ENCODE results near the gene AP3B2. TPM values are rescaled to one million over a fixed set of nuclear protein-coding genes. Genes with fewer than 3 reads are reported as not detected.

AP3B2 gene
- 1 to 10 TPM in 1 of 2 donors, under 1 TPM in 1; 0.18 to 1.4 TPM for total RNA-seq

DNA sequence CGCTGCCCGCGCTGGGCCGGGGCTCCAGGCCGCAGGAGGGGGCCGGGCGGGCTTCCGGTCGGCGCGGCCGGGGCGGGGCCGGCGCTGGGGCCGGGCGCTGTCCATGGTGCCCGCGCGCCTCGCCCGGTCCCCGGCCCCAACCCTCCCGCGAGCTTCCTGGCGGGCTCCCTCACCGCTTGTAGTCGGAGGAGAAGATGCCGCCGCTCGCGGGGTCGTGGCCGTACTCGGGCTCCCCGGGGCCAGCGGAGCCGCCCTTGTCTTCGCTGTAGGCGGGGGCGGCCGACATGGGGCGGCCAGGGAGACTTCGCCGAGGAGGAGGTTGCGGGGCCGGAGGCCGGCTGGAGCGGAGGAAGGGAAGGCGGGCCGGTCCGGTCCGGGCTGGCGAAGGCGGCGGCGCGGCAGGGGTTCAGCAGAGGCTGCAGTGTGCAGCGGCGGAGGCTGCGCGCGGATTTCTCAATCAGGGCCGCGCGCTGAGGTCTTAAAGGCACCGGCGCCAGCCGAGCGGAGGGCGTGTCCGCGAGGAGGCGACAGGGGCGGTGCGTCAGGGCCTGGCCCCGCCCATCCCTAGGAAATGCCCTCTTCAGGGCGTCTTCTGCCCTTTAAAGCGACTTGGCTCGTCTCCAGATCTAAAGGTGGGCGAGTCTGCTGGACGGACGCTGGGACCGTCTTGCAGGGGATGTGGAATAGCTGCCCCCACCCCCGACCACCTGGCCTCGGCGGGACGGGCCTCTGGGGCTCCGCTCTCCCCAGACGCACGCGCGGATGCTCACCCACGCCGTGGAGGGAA lies at the start of gene AP3B2:
TSS of gene AP3B2 (minus strand) at position 455 of the 787 bp plus-strand sequence. CDS start at position 286, 169 bp downstream.
- Mint-ChIP-seq H3K9me3 (no peaks in the 10 kb centered on the region), H3K36me3 (no peaks in the 10 kb centered on the region), H3K27ac (no peak within 1 kb of the TSS)
- ATAC-seq (peak; percentile 92 to 95), DNase-seq (ENCODE audit: low spot score in 2 of 2) (peak; percentile 74 to 77)

DNA sequence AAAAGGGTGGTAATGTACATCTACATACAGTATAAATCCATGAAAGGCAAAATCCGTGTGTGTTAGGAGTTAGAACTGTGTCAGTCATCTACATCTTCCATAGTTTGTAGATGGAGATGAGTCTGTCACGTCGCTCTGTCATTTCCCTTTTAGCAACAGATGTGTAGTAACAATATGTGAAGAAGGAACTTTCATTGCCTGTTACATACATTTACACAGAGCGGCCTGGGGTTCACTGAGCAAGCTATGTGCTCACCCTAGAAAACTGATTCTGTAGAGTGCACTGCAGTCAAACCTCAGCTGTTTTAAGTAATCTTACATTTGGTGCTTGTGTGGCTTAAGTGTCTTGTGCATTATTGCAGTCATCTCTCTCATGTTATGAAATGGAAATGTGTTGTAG lies 41.6 kb upstream of the AP3B2 start:
- no peaks in the 10 kb centered on the region for H3K9me3 Mint-ChIP-seq
- ATAC-seq, result no peak
- peaks cover 30 to 40% of the 10 kb centered on the region in 2 donors for H3K36me3 Mint-ChIP-seq
- no peak for DNase-seq (ENCODE audit: low spot score in 2 of 2)
- H3K27ac Mint-ChIP-seq, result peak overlapping the region; percentile 96 to 98

DNA sequence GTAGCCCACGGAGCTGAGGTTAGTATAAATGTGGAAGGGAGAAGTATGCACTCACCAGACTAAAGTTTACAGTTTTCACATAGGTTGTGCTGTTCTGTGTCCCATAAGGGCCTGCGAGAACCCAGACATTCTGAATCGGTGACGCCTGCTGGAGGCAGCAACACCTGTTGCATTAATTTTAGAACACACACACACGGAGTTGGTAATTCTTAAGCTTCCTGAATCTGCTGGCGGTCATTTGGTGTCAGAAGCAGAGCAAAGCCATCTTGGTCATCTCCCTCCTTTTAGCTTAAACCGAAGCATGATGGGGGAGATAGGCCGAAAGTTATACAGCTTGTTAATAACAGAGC lies 41.1 kb upstream of the AP3B2 start:
- Mint-ChIP-seq H3K9me3 (no peaks in the 10 kb centered on the region), H3K27ac (peak overlapping the region; percentile 96 to 98), H3K36me3 (peaks cover 27 to 40% of the 10 kb centered on the region in 2 donors)
- DNase-seq (ENCODE audit: low spot score in 2 of 2) (no peak), ATAC-seq (peak; percentile 2 to 37)

DNA sequence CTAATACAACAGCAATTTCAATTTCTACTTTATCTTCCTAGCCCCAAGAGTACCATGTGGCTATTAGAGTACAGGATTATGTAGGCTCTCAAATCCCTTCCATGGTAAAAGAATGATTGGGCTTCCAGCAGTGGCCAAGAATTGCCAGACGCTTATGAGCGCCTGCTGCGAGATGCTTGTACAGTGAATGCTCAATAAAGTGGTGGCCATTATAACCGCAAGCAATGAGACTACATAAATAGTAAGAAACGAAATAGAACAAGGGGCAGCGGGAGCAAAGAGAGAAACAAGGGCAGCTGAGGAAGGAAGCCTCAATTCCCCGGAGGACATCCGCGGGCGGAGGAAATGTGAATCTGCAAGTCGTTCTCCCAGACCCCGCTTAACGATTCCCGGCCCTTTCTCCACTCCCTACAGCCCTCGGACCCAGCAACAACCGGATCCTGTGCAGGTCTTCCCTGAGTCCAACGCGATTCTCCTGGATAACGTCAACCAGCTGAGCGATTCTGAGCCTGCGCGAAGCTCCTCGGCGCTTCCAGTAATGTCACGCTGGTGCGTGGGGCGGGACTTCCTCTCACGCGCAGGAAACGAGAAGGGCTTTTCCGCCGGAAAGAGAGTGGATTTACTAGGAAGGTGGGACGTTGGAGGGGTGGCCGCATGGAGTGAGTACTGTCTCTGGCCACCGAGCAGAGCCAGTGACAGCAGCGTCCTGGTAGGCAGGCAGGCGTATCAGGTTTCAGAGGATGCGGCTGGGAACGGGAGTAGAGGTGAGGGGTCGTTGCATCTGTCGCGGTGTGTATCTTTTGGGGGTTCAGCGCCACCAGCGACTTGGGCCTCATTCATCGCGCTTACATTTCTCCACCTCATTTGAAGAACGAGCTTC lies 40.5 kb upstream of the AP3B2 start:
- DNase-seq (ENCODE audit: low spot score in 2 of 2) (peak; percentile 78 to 89), ATAC-seq (peak; percentile 98)
- Mint-ChIP-seq H3K27ac (peak overlapping the region; percentile 96 to 98), H3K9me3 (no peaks in the 10 kb centered on the region), H3K36me3 (peaks cover 25 to 38% of the 10 kb centered on the region in 2 donors)

GRCh38 chr15:82748315-82748714 lies 38.6 kb upstream of the AP3B2 start:
- peaks cover 24% of the 10 kb centered on the region in 2 donors for H3K36me3 Mint-ChIP-seq
- no peak overlapping the region for H3K27ac Mint-ChIP-seq
- ATAC-seq (no peak), DNase-seq (ENCODE audit: low spot score in 2 of 2) (no peak)
- no peaks in the 10 kb centered on the region for H3K9me3 Mint-ChIP-seq

DNA sequence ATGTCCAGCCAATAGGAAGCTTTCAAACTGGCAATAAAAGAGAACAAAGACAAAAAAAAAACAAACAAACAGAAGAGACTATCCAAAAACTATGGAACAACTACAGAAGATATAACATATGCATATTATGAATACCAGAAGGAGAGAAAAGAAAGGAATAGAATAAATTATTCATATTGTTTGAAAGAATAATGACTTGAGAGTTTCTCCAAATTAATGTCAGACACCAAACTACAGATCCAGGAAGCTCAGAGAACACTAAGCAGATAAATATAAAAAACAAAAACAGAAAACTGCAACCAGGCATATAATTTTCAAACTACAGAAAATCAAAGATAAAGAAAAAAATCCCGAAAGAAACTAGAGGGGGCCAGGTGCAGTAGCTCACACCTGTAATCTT lies 34.1 kb upstream of the AP3B2 start:
- H3K9me3 Mint-ChIP-seq, result no peaks in the 10 kb centered on the region
- no peak overlapping the region for H3K27ac Mint-ChIP-seq
- H3K36me3 Mint-ChIP-seq, result no peaks in the 10 kb centered on the region
- no peak for ATAC-seq
- no peak for DNase-seq (ENCODE audit: low spot score in 2 of 2)

DNA sequence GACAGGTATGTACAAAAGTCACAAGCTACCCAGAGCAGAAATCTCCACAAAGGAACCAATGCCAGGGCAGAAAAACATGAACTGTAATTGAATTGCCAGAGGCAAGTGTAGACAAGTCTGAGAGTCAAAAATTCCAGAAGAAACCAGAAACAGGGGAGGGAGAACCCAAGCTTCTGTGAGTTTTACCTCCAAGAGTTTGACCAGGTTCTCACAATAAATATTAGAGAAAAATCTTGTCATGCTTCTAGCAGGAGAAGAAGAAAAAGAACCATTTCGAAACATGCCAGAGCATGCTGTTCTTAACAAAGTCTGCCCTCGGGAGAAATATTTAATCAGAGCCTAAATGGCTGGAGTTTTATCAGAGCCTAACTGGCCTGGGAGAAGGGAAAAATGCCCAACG lies 32.5 kb upstream of the AP3B2 start:
- DNase-seq (ENCODE audit: low spot score in 2 of 2) (no peak), ATAC-seq (no peak)
- no peaks in the 10 kb centered on the region for H3K9me3 Mint-ChIP-seq
- H3K27ac Mint-ChIP-seq, result peak overlapping the region in 1 of 2 donors; percentile 33
- H3K36me3 Mint-ChIP-seq, result no peaks in the 10 kb centered on the region

DNA sequence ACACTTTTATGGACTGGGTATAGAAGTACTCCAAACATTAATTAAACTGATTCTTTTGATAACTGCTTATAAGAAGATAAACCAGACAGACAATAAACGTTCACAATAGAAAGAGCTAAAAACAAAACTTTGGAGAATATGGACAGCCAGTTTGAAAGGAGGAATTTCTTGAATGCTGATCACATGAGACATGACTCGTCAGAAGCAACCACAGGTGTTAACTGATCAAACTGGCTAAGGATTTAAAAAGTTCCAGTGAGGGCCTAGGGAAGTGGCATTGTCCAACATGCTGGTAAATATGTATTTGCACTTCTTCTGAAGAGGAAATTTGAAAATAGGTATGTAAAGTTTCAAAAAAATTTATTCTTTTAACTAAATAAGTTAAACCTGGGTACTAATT lies 29.4 kb upstream of the AP3B2 start:
- no peaks in the 10 kb centered on the region for H3K9me3 Mint-ChIP-seq
- ATAC-seq (no peak), DNase-seq (ENCODE audit: low spot score in 2 of 2) (no peak)
- peaks cover 0 to 6% of the 10 kb centered on the region in 2 donors for H3K36me3 Mint-ChIP-seq
- H3K27ac Mint-ChIP-seq, result peak overlapping the region in 1 of 2 donors; percentile 18

GRCh38 chr15:82737975-82738374 lies 28.3 kb upstream of the AP3B2 start:
- ATAC-seq (no peak), DNase-seq (ENCODE audit: low spot score in 2 of 2) (no peak)
- H3K9me3 Mint-ChIP-seq, result no peaks in the 10 kb centered on the region
- no peak overlapping the region for H3K27ac Mint-ChIP-seq
- peaks cover 0 to 6% of the 10 kb centered on the region in 2 donors for H3K36me3 Mint-ChIP-seq

GRCh38 chr15:82731527-82731926 lies 21.9 kb upstream of the AP3B2 start:
- peaks cover 7 to 14% of the 10 kb centered on the region in 2 donors for H3K36me3 Mint-ChIP-seq
- H3K27ac Mint-ChIP-seq, result no peak overlapping the region
- DNase-seq (ENCODE audit: low spot score in 2 of 2), result no peak
- no peaks in the 10 kb centered on the region for H3K9me3 Mint-ChIP-seq
- ATAC-seq, result peak in 1 of 2 donors; percentile 61

GRCh38 chr15:82730022-82730530 lies 20.4 kb upstream of the AP3B2 start:
- peaks cover 7 to 11% of the 10 kb centered on the region in 2 donors for H3K36me3 Mint-ChIP-seq
- H3K27ac Mint-ChIP-seq, result no peak overlapping the region
- DNase-seq (ENCODE audit: low spot score in 2 of 2) (no peak), ATAC-seq (no peak)
- H3K9me3 Mint-ChIP-seq, result no peaks in the 10 kb centered on the region

DNA sequence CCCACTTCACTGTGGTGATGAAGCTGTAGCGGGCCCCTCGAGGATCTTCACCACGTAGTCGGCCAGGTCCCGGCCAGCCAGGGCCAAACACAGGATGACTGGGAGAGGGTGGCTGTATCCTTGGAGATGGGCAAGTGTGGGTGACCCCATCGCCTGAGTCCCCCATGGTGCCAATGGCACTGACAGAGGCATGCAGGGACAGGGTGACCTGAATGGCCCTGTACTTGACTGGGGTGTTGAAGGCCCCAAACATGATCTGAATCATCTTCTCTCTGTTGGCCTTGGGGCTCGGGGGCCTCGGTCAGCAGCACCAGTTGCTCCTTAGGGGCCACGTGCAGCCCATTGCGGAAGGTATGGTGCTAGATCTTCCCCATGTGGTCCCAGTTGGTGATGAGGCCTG lies 17.1 kb upstream of the AP3B2 start:
- Mint-ChIP-seq H3K36me3 (peaks cover 0 to 4% of the 10 kb centered on the region in 2 donors), H3K27ac (no peak overlapping the region), H3K9me3 (no peaks in the 10 kb centered on the region)
- DNase-seq (ENCODE audit: low spot score in 2 of 2) (no peak), ATAC-seq (no peak)

DNA sequence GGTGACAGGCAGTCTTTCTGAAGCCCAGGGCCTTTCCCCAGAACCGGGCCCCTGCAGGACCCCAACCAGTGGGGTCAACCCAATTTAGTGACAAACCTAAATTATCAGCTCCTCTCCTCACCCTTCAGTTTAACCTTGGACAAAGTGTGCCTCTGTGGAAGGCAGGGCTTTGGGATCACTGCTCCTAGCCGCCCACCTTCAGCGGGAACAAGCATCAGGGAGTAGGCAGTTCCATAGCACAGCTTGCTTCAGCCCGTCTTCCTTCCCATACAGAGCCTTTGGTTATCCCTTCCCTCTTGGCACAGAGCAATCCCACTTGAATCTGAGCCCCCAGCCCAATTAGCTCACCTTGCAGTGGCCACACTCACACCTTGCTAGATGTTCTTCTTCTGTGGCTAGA lies 5.3 kb upstream of the AP3B2 start:
- ATAC-seq (no peak), DNase-seq (ENCODE audit: low spot score in 2 of 2) (no peak)
- peaks cover 9 to 10% of the 10 kb centered on the region in 2 donors for H3K9me3 Mint-ChIP-seq
- peaks cover 0 to 5% of the 10 kb centered on the region in 2 donors for H3K36me3 Mint-ChIP-seq
- H3K27ac Mint-ChIP-seq, result no peak overlapping the region

- peaks cover 6 to 9% of the 10 kb centered on the region in 2 donors for H3K9me3 Mint-ChIP-seq
- DNase-seq (ENCODE audit: low spot score in 2 of 2) (no peak), ATAC-seq (no peak)
- H3K36me3 Mint-ChIP-seq, result peaks cover 0 to 5% of the 10 kb centered on the region in 2 donors
- no peak overlapping the region for H3K27ac Mint-ChIP-seq
These were observed 4.3 kb upstream of the AP3B2 start for GRCh38 chr15:82714016-82714415.

GRCh38 chr15:82712036-82712435 lies 2.4 kb upstream of the AP3B2 start:
- no peak overlapping the region for H3K27ac Mint-ChIP-seq
- DNase-seq (ENCODE audit: low spot score in 2 of 2) (no peak), ATAC-seq (no peak)
- peaks cover 0 to 4% of the 10 kb centered on the region in 2 donors for H3K36me3 Mint-ChIP-seq
- H3K9me3 Mint-ChIP-seq, result peaks cover 0 to 3% of the 10 kb centered on the region in 2 donors

DNA sequence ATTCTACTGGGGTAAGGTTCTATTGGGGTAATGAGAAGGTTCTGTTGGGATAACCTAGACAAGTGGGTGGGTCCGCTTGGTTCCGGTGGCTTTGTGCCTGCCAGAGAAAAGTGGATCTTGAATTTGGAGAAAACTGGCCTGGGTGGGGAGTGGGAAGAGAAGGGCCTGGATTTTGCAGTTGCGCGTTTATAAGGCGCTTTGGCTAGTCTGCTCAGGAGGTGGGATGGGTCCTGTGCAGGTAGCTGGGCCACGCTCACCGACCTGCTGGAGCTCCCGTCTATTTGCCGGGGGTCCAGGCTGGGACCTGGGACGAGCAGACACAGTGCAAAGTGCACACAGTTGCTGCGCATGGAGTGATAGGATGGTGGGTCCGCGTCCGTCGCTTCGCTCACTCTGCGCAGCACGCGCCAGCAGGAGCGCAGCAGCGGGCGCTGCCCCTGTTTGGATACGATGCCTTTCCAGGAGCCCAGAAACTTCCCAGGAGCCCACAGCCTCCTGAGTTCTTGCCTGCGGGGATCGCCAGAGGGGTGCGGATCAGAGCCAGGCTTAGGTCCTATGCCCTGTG lies 1.3 kb upstream of the AP3B2 start:
- DNase-seq (ENCODE audit: low spot score in 2 of 2) (no peak), ATAC-seq (no peak)
- H3K9me3 Mint-ChIP-seq, result no peaks in the 10 kb centered on the region
- no peaks in the 10 kb centered on the region for H3K36me3 Mint-ChIP-seq
- H3K27ac Mint-ChIP-seq, result no peak overlapping the region

- no peaks in the 10 kb centered on the region for H3K36me3 Mint-ChIP-seq
These were observed 507 bp upstream of the AP3B2 start for GRCh38 chr15:82710208-82710555.

More at GRCh38 chr15:82710208-82710555, 507 bp upstream of the AP3B2 start:
- no peak for ATAC-seq
- no peaks in the 10 kb centered on the region for H3K9me3 Mint-ChIP-seq
- H3K27ac Mint-ChIP-seq, result no peak overlapping the region
- DNase-seq (ENCODE audit: low spot score in 2 of 2), result no peak
